GM21576 (cell line): ENCODE measurements around the gene ZBTB47.

ENCODE experiments used
- ATAC-seq: cut with Tn5 transposase; IDR thresholded peaks from one replicate; pipeline ENCODE4 v1.9.1; 2021; ENCODE audit warnings: mild to moderate bottlenecking, moderate library complexity; ENCODE audit not compliant: unreplicated experiment

Gene ZBTB47

DNA sequence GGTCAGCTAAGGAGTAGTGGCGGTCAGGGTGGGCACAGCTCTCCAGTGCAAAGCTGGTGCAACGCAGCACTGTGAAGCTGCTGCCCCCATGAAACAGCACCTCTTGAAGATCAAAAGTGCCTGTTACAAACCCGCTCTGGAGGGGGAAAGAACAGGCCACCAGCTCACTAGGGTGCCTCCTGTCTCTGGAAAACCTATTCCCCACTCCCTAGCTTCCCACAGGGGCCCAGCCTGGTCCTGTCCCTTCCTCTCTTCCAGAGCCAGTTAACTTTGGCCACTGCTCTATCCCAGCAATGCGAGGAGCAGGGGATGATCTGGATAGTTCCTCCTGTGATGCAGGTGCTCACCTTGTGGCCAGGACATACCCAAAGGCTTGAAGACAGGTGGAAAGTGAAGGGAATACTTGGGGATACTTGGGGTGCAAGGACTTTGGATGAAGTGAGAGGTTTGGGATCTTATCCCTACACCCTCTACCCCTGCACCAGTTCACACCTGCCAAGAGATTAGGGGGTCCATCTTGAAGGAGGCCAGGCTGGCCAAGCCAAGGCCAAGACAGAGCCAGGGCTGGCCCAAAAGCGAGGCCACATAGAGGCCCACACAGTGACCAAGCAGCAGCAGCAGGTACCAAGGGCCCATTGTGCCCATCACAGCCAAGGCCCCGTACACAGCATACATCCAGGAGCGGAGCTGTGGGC is 44.9 kb downstream of the ZBTB47 start:
- ATAC-seq, result no peak

DNA sequence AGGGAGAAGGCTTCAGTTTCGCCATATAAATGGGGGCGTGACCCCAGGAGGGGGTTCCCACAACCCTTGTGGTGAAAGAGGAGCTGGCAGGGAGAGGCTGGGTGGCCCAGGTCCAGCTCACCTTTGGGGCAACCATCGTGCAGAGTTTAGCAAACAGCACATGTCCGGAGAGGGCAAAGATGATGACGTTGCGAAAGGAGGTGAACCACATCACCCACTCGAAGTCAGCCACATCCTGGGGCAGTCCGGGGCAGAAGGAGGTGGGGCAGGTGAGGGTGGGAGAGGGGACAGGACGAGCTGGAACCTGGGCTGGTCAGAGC is 45.4 kb downstream of the ZBTB47 start:
- ATAC-seq, result no peak

DNA sequence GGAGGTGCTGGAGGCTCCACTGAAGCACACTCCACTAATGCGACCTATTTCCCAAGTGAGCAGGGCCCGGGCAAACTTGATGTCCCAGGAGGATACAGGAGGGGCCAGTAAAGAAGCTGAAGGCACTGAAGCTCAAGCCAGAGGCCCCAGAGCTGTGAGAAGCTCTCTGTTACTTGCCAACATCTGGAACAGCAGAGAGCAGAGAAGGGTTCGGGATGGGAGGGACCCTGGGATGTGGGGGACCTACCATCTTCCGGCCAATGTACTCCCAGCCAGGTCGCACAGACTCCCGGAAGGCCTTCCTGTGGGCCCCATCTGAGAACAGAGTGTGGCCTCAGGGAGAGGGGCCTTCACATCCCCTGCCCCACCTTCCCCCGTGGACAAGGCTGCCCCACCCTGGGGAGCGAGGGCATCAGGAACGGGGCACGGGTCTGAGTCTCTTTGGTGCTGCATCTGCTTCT is 46.0 kb downstream of the ZBTB47 start:
- ATAC-seq, result no peak

DNA sequence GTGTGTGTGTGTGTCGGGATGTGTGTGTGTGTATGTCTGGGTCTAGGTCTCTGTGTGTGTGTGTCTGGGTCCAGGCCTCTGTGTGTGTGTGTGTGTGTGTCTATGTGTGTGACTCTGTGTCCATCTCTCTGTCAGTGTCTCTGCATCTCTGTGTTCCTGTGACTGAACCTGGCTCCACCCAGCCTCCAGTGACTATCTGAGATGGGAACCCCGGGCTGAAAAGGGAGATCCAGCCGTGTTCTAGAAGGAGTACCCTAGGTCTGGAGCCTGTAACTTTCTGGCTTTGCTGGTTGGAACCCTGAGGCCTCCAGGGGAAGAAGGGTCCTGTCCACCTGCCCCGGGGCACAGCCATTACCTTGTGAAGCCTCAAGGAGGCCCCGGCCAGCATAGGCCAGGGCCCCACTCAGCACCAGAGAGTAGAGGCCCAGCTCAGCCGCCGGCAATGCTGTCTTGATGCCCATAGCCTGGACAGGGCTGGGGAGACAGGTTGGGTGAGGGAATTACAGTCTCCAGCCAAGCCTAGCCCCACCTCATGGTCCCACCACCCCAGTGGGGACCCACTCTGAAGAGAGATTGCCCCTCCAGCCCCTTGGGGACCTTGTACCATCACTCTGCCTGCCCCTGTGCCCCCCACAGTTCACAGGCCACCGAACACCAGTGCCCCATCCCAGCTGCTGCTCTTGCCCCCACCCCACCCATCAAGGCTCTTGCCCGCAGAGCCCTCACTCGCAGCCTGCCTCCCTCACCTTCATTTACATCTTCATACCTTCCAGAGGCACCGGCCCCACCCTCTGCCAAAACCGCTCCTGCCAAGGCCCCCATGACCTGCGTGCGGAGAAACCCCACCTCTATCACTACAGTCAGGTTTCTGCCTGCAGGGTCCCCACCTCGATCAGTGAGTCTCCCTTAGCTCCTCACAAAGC is 47.1 kb downstream of the ZBTB47 start:
- ATAC-seq, result no peak

DNA sequence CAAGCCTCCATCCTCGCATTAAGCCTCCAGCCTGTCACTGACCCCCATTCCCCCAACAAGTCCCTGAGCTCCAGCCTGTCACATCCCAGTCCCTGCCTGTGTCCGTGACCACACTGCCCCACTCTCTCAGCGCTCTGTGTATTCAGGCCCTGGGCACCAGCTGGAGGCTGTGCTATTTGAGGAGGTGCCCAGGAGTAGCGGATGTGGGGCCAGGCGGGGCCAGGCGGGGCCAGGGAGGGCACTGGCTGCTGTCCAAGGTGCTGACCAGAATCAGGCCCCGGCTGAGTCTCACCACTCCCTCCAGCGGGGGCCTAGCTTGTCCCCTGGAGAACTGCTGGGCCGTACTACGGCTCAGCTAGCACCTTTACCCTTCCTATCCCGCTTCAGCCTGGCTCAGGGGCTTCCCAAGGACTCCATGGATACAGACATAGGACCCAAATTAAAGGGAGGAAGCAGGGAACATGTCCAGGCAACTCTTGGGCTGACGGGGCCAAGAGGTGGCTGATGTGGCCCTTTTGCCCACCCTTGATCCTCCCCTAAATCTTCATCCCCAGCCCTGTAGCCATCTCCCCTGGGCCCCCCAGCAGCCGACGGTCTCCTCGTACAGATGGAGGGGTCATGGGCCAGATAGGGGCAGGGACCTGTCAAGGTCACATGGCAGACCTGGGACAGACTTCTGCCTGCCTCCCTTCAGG is 48.0 kb downstream of the ZBTB47 start:
- ATAC-seq, result no peak

DNA sequence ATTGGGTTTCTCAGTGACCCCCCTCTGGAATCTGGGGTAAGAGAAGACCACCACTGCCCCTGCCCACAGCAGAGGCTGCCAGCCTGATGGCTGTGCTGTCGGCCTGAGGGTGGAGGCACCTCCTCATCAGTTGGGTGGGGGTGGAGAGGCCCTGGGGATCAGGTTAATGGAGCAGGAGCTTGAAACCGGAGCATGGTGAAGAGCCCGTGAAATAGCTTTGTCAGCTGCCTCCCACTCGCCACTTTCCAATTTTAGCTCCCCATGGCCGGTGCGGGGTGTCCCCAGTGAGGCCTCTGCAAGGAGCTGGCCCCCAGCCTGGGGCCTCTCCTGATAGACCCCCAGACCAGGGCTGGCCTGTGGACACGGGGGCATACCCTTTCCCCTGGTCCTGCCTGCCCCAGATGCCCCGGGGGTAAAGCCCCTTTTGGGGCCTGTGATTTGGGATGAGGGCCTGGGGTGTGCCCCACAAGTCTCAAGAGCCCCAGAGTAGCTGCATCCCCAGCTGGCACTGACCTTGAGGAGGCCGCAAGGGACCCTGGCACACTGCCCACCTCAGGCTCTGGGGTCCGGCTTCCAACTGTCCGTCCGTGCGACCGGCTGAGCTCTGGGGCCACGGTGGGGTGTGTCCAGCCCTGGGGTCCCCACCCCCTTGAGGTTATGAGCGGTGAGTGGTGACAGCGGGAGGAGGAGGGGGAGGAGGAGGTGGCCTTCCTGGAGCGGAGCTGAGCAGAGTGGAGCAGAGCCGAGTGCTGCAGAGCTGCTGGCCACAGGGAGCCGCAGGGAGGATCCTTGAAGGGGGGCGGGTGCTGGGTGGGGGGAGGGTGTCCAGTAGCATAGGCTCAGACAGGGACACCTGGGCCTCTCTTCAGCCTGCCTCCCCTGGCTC is 48.8 kb downstream of the ZBTB47 start, which contains the start of gene HHATL:
HHATL (minus strand) TSS at position 733 of the 886 bp plus-strand sequence. CDS start 1,972 bp downstream, outside the sequence.
- ATAC-seq, result no peak

DNA sequence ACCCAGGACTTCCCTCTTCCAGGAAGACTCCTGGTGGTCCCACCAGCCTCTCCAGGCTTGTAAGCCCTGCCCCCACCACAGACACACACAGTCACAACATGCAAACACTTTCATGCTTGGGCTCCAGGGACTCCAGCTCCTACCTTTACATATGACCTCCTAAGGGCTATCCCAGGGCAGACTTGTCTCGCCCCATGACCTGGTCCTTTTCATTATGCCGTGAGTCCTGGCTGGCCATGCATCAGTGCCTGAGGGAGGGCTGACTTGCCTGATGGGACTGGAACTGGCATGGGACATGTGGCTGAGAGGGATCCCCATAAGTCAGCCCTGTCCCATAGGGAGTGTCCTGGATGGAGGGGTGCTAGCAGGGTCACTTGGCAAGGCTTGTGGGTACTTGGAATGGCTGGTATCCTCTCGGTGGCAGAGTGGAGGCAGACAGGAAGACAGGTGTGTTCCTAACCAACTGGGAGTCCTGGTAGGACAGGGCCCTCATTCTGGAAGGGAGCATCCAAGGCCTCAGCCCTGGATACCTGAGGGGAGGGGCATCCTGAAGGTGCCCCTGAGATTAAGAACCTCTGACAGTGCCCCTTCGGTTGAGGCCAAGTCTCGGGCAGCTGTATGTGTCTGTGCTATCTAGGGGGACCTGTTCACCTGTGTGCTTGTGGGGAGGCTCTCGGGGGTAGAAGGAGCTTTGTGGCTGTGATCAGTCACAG is 49.6 kb downstream of the ZBTB47 start:
- no peak for ATAC-seq

DNA sequence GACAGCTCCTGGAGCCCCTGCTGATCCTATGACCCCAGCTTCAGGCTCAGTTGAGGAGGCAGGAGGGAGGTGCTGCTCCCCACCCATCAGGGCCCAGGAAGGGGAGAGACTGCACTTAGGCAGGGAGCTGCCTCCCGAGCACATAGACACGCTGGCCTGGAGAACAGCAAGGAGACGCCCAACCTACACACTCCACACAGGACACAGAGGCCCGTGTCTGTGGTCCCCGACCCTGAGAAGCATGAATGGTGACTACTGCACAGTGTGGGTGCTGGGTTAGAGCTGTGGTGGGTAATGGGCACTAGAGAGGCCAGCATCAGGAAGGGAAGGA is 50.2 kb downstream of the ZBTB47 start:
- no peak for ATAC-seq

DNA sequence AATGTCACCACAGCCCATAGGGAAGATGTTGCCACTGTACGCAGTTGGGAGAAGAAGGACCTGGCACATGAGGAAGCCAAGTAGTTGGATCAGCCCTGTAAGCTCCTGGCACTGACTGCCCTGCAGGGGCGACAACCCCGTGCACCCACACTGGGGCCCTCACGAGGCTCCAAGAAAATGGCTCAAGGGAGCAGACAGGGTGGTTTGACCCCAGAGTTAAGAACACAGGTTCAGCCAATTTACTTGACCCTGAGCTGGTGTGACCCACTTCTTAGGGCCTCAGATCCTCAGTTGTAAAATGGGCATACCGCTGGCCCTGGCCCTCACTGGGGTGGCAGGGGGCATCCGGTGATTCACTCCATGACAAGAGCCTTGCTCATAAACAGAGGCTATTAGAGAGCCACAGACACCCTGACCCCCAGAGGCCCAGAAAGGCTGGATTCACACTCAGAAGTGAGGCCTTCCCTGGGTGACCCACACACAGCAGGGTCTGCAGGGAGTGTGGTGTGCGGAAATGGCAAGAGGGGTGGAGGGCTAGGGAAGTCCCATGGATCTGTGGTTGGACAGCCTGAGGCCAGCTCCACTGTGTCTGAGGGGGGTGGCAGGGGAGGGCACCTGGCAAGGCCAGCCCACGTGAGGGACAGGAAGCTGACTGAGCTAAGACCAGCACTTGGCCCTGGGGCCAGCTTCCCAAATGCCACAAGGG is 50.8 kb downstream of the ZBTB47 start:
- ATAC-seq, result no peak

DNA sequence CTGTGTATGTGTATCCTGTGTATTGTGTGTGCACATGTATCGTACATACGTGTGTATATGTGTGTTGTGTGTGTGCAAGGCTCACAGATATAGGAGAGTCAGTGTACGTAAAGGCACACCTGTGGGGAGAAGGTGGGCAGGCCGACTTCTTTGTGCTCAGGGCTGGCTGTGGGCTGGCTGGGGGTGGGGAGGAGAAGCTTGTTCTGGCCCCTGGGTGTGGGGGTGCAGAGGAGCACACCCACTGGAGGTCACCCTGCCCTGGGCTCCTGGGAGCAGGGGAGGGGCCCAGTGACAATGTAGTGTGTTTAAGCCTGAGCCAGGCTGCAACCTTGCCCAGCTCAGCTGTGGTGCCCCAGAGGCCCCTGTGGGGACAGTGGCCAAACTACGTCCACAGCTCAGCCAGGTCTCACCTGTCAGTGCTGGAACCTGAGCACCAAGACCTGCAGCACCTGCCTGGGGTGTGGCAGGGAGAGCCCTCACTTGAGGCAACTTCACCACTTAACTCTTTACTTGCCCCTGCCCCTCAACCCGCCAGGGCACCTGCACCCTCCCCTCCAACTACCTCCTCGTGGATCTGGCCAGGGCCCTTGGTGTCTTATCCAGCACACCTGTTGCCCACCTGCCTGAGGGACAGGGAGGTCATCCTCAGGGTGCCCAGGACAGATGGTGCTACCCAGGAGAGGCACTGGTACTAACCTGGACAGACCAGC is 51.7 kb downstream of the ZBTB47 start:
- no peak for ATAC-seq

DNA sequence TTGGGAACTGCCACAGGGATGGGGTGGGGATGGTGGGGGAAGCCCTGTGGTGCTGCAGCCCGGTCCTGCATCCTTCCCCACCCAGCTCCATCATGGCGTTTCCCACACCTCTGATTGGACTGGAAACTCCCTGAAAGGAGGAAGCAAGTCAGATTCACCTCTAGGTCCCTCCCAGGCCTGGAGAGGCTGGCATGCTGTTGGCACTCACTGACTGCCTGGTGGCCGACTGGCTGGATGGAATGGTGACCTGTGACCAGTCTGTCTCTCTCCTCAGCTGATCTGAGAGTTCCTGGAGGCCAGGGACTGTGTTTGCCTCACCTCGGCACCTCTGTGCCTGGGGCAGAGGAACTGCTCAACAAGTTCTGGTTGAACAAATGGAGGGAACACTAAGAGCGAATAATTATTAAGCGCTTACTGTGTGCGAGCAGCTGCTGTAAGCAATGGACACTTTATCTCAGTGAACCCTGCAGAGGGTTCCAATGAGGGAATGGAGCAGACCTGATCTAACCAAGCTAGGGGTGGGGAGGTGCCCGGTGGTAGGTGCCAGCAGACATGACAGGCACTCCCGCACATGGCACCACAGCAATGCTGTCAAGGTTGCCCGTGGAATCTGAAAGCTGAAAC is 52.6 kb downstream of the ZBTB47 start:
- no peak for ATAC-seq

DNA sequence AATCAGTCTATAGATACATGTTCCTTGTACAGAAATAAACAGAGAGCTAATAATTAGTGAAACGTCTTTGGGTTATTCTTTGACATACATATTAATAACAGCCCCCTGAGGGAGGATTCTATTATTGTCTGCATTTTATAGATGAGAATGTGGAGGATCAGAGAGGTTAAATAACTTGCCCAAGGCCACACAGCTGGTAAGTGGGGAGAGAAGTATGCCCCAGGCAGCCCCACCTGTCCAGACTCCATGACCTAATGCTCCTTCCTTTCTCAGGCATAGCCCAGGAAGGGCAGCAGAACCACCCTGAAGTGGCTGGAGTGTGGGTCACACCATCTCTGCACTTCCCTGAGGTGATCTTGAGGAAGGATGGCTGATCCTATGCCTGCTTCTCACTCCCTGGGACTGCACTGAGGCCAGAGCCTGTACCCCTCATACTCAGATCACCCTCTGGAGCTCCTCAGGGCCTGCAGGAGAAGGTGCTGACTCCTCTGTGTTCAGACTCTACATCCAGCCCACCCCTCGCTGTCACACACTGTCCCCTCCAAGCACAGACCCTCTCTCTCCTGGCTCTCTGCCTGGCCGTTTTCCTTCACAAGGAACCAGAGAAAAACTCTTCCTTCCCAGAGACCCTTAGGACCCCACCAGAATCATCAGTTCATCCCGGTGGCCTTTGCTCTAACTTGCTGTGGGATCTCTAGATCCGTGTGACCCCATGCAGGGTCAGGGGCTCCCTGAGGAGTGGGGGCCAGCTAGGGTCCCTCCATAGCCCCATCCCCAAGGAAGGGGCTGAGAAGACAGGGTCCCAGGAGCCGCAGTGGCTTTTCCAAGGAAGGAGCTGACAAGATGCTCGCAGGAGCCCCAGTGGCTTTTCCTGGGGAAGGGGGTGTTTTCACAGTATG is 53.5 kb downstream of the ZBTB47 start:
- ATAC-seq, result no peak

DNA sequence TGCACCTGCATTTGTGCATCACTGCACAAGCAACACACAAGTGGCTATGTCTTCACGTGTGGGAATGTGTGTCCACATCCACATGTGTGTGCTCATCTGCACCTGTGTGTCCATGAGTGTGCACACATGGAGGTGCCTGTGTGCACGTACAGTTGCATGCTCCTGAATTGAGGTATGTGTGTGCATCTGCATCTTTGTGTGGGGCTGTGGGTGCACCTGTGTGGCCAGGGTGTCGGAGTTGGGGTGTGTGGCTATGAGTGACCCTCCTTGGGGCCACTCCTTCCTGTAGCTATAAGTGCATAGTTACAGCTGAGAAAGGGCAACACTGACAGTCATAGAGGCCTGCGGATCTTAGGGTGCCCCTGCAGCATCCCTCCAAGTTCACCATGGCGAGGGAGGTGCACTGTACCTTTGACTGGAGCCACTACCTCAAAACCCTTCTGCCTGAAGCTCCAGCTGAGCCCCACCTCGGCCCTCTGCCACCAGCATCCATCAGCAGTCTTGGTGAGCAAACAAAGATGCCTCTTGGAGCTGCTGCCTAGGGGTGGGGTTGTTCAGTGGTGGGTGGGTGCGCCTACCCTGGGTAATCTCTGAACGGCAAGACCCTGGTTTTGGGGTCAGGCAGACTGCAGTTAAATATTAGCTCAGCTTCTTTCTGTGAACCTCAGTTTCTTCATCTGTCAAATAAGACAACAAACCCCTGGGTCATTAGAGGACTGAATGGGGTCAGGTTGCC is 54.3 kb downstream of the ZBTB47 start:
- ATAC-seq, result no peak

DNA sequence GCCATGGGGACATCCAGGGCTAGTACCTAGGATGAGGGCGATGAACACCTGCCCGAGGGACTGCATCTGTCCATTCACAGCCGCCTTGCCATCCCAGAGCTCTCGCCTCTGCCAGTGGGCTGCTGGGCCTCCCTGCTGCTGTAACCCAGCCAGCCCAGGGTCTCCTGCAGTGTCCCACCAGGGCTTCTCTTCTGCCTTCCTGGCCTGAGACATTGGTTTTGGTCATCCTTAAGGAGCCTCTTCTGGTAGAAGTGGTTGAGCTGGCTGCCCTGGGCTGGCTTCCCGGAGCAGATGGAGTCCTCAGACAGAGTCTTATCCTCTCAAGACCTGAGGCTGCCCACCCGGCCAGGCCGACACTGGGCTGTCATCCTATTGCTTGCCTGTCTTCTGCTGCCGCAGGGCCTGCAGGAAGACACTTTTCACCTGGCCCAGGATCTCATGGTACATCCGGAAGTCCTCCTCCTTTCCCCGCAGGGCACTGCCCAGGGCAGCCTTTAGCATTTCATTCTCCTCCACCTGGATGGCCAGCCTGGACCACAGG is 55.2 kb downstream of the ZBTB47 start:
- ATAC-seq, result no peak

DNA sequence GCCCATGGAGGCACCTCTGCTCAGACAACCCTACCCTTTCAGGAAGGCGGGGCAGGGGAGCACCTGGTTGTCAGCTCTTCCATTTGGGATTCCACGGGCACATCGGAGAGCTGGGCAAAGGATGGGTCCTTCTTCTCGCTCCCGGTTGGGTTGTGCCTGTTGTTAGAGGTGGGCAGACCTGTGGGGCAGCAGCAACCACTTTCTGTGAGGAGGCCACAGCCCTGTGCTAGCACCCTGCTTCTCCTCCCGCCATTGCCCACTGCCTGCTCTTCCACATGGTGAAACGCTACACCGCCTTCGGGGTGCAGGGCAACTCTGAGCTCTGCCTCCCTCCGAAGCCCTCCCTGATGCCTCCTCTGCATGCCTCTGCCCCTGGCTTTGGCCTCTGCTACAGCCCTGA is 56.1 kb downstream of the ZBTB47 start:
- ATAC-seq, result no peak

DNA sequence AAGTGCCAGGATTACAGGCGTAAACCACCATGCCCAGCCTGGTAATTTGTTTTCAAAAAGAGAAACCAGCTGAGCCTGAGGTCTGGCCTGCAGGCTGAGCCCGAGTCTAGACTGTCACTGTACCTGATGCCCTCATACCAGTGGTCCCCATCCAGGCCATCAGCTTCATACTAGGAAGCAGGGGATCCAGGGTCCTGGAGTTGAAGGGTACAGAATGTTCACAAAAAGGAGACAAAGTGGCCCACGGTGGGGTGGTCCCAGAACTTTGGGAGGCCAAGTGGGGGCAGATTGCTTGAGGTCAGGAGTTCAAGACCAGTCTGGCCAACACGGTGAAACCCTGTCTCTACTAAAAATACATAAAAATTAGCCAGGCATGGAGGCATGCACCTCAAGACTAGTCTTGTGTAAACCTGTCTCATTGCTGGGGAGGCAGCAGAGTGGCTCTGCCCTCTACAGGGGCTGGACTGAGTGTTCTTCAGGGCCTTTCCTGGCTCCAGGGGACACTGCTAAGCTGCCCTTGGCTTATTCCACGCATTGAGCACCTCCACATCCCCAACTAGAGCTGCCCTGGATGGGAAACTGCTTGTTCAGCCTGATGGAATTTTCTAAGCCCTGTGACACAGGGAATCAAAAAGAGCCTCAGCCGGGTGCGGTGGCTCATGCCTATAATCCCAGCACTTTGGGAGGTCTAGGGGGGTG is 57.0 kb downstream of the ZBTB47 start:
- ATAC-seq, result no peak
